NCI-H510A treated with DMSO at 0.1 percent for 48 hours (cell line): ENCODE results near the gene SDHA.
A peak's percentile ranks its signal among the peaks of the same experiment; 100 is the strongest.
"Not testable (repeated sequence)": the region's sequence is repeated elsewhere in the genome, so short reads cannot be mapped to it uniquely, and the experiment has no call there.

ENCODE experiments used
- DNase-seq: peaks from one replicate; lab custom pipeline; 2025; lab: John Stamatoyannopoulos, UW

The SDHA gene

DNA sequence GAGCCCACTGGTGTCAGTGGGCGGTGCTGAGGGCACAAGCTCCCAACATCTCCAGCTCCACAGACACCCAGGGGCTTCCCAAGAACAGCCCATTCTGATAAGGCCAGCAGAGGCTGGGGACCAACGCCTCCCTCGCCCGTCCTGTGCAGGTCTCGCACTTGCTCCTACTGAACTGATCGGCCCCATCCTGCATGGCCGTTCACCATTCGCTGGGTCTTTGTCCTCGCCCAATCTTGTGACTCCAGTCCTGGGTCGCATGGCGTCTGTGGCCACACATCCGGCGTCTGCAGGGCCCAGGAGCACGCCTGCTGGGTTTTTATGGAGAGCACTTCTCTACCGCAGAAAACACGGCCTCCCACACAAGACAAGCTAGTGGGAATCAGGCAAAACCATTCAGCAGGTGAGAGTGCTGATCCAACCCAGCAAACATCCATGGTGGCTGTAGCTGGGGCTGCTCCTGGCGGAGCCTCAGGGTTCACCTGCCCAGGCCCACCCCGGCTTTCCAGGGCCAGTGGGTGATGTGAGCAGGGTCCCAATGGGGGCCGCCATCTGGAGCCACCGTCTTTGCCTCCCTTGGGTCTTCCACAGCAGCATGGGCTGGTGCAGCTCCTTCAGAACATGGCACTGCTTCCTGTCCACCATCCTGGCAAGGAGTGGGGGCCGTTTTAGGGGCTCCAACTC lies 19.5 kb upstream of the SDHA start:
- no peak for DNase-seq

DNA sequence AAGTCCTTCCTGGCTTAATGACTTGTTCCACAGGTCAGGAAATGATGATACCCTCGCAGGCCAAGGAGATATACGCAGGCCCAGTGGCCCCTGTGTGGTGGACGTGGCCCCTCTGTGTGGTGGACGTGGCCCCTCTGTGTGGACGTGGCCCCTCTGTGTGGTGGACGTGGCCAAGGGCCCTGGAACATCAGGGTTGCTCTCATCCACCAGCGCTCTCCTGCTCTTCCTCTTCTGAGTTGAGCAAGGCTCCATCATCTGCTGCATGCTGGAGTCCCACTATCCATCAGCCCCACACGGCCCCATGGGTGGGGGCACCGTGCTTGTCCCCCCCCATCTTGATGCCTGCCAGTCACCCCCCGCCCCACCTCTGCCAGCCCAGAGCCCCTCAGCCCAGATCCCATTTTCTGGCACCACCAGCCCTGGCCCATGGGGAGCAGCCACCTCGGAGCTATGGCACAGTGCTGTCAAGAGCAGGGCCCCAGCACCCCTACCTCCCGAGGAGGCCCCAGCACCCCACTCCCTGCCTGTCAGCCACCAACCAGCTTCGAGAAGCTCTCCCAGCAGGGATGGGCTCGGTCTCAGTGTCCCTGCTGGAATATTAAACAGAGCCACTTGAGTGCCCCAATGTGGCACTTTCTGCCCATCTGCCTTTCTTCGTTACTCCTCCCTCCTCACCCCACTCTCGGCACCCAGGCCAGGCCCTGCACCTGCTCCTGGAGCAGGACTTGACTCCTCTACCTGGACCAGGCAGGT lies 18.7 kb upstream of the SDHA start:
- no peak for DNase-seq

DNA sequence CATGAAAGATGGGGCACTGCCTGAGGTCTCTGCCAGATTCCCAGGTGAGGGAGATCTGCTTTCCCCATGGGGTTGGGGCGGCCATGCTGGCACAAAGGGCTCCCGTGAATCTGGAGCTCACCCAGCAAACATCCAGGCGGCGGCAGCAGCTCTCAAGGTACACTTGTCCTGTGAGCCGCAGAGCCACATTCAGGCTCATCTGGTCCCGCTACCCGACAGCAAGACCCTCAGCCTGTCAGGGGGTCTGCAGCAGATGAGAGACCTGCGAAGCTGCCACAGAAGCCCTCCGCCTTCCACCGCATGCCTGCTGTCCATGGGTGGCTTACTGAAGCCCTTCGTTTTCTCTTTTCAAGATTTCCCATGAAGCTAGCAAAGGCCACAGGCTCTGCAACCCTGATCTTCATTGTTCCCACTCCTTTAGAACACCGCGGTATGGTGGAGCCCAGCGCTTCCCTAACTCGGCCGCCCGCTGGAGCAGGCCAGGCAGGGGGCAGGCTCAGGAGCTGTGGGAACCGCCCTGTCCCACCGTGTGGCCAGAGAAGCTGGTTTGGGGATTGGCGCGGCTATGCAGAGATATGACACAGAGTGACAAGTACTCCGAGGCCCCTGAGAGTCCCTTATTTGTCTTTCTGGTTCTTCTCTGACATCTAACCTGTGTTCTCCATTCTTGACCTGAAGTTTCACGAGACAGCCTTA lies 18.0 kb upstream of the SDHA start:
- DNase-seq = no peak

DNA sequence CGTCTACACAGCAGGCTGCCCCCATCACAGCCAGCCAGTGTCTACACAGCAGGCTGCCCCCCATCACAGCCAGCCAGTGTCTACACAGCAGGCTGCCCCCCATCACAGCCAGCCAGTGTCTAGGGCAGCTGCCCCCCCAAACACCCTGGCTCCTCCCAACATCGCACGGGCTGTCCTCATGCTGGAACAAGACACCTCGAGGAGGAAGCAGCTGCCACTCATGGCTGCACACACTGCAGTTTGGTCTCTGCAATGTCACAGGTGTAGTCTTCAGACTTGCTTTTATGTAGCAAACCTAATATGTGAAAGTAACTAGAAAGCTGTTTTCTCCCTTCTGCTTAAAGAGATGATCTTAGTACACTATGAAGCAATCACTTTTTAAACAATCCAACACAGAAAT lies 17.1 kb upstream of the SDHA start:
- peak; percentile 34 for DNase-seq

DNA sequence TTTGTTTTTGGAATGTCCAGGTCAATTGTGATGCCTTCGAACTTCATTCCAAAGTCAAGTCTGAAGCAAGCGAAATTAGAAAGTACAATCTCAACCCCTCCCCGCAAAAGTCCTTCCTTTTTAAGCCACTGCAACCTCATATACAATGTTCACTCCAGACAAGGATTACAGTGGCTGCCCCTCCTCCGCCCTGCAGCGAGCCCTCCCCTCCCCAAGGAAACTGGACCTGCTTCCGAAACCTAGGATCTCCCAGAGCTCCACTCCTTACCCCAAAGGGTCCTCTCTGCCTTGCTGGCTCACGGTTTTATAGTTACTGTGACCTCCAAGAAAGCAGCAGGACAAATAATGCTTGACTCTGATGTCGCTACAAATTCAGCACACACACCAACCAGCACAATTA lies 16.4 kb upstream of the SDHA start:
- no peak for DNase-seq

DNA sequence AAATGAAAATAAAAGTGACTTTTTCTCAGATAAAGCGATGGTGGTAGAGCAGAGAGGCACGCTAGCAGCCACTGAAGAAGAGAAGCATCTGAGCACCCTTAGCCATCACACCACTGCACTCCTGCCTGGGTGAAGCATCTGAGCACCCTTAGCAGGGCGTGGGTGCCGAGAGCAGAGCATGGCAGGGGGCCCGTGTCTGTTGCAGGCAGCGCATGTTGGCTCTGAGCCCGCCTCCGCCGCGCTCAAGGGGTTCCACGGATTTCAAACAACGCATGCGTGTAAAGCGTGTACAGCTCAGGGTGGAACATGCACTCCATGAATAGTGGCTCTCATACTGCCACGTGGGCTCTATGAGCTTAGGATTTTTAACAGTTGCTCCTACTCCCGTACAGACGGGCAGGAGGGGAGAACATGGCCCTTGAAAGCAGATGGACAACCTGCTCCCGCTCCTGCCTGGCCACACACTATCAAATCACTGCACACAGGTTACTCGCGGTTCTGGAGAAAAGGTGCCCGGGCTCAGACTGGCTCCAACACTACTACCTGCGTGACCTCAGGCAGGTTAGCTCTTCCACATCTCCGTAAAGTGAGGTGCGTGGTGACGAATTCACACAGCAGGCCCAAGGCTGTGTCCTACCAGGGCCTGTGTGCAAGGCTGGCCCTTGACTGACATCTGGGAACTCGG lies 14.7 kb upstream of the SDHA start:
- DNase-seq = no peak

DNA sequence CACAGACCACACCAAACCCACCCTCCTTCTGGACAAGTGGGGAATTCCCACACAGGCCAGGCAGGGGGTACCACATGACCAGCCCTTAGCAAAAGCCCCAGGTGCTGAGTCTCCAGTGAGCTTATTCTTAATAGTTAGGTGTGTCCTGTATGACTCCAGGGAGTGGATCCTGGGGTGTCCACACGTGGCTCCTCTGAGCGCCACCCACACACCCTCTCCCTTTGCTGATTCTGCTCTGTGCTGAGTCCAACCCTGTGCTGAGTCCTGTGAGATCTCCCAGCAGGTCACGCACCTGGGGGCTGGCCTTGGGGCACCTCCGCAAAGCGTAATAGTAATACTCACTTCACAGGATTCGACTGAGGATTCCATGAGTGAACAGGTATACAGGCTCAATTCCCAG lies 14.1 kb upstream of the SDHA start:
- DNase-seq = no peak

DNA sequence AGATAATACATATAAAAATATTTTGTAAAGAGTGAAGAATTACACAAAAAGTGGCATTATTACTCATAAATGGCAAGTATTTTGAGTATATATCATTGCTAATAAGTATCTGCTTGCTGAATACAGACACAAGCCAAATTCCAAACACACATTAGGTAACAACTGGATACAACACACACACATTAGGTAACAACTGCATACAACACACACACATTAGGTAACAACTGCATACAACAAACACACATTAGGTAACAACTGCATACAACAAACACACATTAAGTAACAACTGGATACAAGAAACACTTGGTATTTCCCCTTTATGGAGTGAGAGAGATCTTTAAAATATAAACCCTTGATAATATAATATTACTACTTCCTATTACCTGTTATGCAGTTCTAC lies 13.7 kb upstream of the SDHA start:
- no peak for DNase-seq

DNA sequence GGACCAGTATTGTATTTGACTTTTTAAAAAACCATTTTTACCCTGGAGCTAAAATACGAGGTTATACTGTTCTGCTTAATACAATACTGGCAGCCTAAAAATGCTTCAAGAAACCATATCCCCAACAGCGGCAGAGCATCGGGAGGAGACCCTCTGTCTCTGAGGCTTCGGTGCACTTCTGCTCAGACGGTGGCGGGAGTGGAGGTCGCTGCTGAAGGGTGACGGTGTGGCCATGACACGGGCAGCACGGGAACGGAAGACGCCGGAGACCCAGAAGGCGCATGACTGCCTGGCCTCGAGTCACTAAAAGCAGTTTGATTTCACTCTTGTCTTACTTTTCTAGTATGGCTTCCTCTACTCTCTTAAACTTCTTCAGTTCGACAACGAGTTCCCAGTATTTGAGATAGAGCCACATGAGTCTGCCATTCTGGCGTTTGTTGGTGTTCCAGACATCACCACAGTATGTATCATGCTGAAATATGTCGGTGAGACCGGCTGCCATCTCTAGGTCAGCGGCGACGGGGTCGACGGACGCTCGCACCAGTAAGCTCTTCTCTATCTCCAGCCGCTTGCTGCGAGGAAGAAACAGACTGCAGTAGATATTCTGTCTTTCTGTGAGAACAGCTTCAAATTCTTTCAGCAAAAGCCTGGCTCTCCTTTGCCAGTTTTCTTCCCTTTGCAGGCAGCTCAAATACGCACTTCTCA lies 13.0 kb upstream of the SDHA start:
- DNase-seq = no peak

DNA sequence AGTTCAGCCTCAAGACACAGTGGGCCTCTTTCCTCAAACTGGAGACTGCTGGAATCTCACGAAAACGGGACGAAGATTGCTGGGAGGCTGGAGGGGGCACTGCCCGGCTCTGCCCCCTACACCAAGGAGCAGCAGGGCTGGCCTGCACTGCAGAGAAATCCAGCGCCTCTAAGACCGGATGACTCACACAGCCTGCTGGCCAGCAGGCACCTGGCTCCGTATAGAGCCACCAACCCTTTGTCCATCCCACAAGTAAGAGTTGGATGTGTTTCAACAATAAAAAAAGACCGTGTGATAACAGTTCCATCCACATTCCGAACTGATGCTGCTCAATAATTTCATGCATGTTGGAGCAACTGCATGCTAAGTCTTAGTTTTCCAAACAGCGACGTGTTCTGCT lies 11.7 kb upstream of the SDHA start:
- DNase-seq = no peak

DNA sequence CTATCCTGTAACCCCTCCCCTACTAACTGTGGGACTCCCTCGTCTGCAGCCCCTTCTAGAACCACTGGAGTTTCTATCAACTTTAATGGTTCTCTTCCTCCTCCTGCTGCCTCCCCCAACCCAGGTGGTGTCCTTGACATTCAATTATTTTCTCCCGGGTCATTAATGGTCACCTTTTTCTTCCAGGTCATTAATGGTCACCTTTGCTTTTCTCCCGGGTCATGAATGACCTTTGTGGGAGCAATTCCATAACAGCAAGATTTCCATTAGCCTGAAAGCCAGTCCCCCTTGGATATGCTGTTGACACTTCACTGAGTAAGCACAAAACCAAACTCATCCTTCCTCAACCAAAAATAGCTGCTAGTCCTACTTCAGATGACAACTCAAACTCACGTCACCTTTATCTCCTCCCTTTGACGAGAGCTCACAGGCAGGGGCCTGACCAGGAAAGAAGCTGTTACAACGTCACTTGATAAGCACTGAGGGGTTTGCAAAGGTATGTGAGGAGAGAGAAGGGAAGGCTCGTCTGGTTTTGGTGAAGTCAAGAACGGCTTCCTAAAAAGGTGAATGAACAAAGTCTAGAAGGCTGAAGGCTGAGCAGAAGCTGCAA lies 11.1 kb upstream of the SDHA start:
- no peak for DNase-seq

DNA sequence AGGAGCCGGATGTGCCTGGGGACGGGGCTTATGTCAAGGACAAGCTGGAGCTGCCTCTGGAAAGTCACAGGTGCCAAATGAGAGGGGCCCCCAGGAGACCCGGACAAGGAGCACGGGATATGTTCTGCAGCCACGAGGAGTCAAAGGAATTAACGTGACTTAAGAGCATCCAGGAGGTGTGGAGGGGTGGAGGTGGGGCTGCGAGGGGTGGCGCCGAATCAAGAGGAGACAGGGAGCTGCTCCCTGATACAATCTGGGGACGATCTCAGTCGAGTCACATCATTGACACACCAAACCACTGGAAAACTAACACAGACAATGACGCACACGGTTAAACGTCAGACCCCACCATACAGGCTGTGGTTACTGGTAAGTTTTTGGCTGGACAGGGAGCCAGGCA lies 10.5 kb upstream of the SDHA start:
- no peak for DNase-seq

DNA sequence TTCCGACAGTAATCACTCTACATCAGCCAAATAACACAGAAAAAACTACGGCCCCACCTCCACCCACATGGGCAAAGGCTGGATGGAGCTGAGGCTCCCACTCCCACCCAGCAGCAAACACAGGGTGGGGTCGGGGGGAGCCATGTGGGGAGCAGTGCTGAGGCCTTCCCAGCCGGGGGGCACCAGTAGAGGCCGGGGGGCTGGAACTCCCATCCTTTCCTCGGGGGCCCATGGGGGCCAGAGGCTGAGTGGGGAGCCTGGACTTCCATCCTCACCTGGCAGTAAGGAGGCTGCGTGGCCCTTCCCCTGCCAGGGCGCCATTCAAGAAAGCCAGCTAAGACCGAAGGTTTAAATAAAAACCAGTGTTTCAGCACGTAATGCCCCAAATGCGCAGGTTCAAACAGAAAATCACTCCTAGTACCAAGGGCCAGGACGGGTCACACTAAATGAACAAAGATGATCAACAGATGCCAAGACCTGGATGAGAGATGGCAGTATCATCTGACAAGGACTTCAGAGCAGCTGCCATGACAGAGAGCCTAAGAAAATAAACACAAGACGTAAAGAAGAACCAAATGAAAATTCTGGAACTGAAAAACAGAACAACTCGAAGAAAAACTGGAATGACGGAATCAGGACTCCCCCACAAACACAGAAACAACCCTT lies 9.5 kb upstream of the SDHA start:
- DNase-seq = no peak

DNA sequence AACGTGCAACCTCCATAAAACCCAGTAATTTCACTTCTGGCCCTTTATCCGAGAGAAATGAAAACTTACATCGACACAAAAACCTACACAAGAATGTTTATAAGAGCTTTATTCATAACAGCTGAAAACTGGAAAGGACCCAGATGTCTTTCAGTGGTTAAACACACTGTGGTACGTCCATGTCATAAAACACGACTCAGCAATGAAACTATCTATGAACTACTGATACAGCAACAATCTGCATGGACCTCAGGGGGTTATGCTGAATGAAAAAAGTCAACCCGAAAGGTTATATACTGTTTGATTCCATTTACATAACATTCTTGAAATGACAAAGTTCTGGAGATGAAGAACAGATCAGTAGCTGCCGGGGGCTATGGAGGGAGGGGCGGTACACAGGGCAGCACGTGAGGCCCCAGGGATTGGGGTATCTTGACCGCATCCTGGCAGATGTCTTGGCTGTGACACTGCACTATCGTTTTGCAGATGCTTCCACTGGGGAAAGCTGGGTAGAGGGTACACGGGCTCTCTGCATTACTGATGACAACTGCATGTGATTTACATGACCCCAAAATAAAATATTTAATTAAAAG lies 4.2 kb upstream of the SDHA start:
- no peak for DNase-seq

DNA sequence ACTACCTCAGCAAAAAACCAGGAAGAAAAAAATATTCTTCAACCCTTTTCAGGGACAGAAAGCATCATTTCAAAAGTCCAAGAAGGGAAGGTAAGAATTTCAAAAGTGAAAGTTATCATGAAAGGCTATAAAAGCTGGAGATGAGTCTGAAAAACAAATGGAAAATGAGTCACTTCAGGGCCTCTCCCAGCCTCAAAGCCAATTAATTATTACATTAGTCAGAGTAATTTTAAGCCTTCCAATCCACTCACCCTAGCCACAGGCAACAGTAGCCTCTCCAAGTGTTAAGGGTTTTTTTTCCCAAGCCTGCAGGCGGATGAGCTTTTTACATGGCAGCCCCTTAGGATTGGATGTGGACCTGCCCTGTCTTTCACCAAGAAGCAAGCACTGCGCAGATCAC lies 2.9 kb upstream of the SDHA start:
- not testable (repeated sequence) for DNase-seq

DNA sequence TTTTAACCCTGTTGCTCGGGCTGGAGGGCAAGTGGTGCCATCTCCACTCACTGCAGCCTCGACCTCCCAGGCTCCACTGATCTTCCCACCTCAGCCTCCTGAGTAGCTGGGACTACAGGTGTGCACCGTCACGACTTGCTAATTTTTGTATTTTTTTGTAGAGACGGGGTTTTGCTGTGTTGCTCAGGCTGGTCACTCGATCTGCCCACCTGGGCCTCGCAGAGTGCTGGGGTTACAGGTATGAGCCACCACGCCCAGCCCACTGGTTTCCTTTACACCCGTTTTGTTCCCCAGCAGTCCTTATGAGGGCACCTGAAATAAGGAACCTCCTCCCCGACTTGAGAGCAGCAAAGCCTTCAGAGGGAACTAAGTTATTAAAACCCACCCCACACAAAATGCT lies 2.0 kb upstream of the SDHA start:
- DNase-seq = not testable (repeated sequence)

DNA sequence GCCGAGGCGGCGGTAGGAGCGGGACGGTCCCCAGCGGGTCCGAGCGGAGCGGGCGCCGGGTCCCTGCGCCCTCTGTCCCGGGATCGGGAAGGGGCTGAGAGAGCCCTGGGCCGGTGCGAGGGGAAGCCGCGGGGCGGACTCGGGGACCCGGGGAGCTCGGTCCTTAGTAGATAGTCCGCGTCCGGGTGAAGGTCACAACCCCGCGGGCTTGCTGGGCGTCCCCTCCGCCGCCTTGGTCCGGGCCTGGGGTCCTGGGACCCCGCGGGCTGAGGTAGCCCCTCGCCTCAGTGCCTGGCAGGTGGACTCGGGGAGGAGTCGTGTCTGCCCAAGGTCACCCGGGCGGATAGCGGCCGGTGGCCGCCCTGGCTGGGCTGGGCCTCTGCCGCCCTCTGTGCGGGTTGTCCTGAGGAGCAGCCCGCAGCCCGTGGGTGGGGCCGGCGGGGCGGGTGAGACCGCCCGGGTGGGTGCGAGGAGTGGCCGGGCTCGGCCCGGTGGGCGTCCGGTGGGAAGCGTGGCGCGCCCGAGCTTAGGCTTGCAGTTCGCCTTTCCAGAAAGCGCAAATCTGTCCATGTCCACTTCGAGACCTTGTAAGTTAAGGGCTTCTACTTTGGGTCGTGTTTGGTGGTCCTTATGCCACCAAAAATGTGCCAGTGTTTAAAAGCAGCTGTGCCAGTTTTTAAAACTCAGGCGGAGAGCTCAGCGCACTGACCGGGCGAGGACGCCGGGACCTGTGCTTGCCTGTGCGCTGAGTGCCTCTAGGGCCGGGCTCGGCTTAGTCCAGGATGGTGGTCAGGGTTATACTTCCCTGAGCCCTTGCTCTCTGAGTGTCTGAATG lies 554 bp downstream of the SDHA start:
- peak; percentile 52 for DNase-seq

DNA sequence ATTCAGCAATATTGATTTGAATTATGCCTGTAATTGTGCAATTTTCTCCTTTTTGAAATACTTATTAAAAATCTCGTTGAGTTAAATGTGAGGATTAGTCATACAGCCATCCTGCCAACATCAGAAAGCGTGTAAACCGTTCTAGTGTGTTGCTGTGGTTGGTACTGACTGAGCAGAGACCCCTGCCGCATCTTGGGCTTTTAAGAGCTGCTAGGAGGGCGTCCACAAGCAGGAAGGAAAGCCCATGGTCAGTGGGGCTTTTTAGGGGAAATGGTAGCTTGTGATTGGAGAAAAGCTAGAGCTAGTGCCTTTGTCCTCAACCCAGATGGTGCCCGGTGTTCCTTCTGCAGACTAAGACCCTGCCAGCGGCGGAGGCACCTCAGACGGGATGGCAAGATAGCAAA lies 1.3 kb downstream of the SDHA start:
- peak; percentile 52 for DNase-seq

DNA sequence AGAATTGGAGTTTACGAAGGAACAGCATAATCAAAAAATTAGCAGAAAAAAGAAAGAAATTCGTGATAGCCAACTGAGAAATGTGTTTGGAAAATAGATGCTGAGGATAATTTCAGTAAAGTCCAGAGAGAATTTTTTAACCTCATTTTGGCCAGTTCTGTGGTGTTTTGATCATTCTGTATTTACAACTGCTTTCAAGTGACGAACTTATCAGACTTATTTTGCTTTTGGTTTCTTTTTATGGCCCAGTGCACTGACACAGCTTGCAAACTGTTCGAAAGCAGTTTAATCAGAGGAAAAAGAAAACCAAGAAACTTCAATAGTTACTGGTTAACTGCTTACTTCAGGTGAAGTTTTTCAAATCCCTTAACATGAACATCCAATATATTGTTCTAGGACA lies 1.9 kb downstream of the SDHA start:
- no peak for DNase-seq
